Esophagus muscularis mucosa (tissue), 4 donors: ENCODE measurements around the gene AMIGO3. TPM values are rescaled to one million over a fixed set of nuclear protein-coding genes. Genes with fewer than 3 reads are reported as not detected.

Source experiments
- DNase-seq: peaks from one replicate; pipeline ENCODE4 v3.0.0-alpha.2; 2017; ENCODE audit errors: extremely low spot score
- H3K27ac ChIP-seq, 4 donors: fragments of 200-600 bp; sonication (generic); replicated peaks in 1 of 4; 1 replicate in 3 of 4; 2 replicates in 1 of 4; pipeline ENCODE4 v1.5.1; 2016 to 2019; ENCODE audit warnings: mild to moderate bottlenecking in 1 of 4
- H3K27me3 ChIP-seq, 4 donors: fragments of 200-600 bp; sonication (generic); one replicate each; pipeline versions ENCODE4 v1.5.1 to v1.6.0; 2016 to 2019
- H3K36me3 ChIP-seq, 4 donors: fragments of 200-600 bp; sonication (generic); one replicate each; pipeline ENCODE4 v1.5.1; 2016 to 2019
- H3K4me1 ChIP-seq, 4 donors: fragments of 200-600 bp; sonication (generic); one replicate each; pipeline ENCODE4 v1.5.1; 2016 to 2019
- H3K4me3 ChIP-seq, 4 donors: fragments of 200-600 bp; sonication (generic); 1 replicate in 2 of 4; 2 replicates in 2 of 4; pipeline ENCODE4 v1.5.1; 2016 to 2019; ENCODE audit warnings: mild to moderate bottlenecking in 4 of 4, moderate library complexity in 1 of 4
- H3K9me3 ChIP-seq, 4 donors: fragments of 200-600 bp; sonication (generic); 1 replicate in 3 of 4; 2 replicates in 1 of 4; pipeline ENCODE4 v1.5.1; 2016 to 2019
- CTCF ChIP-seq, 3 experiments: fragments of 200-600 bp in 2 of 3; fragments of 450-650 bp in 1 of 3; sonication (generic) in 2 of 3; IDR thresholded peaks; one replicate each; pipeline ENCODE4 v1.5.1; 2017 to 2019; ENCODE audit warnings: antibody characterized with exemption in 3 of 3, mild to moderate bottlenecking in 2 of 3, moderate library complexity in 1 of 3
- EP300 ChIP-seq: sonication (generic); formaldehyde crosslinking; IDR thresholded peaks from one replicate; pipeline ENCODE4 v1.6.1; 2017; ENCODE audit warnings: antibody characterized with exemption
- POLR2A ChIP-seq: fragments of 450-650 bp; IDR thresholded peaks from one replicate; pipeline ENCODE4 v1.6.1; 2017; ENCODE audit warnings: antibody characterized with exemption, moderate library complexity, mild to moderate bottlenecking, low read depth
- POLR2AphosphoS5 ChIP-seq, 2 donors: sonication (generic); formaldehyde crosslinking; IDR thresholded peaks; one replicate each; pipeline ENCODE4 v1.6.1; 2017; ENCODE audit warnings: antibody characterized with exemption in 2 of 2
- WGBS: methylation state at CpG from one replicate; pipeline ENCODE4 v1.1.5; 2018; 5-methylcytosine and 5-hydroxymethylcytosine counted together
- intact Hi-C: fragments of 100-400 bp; cut with DNase I; formaldehyde crosslinking; loops from one replicate; pipeline ENCODE4 v1.15.1; 2023
- total RNA-seq, 4 donors: library from RNA; depleted of rRNA; stranded (reverse); fragments of >200 nt; gene quantifications; one replicate each; pipeline versions ENCODE4 v1.1.0 to v1.2.1, GENCODE V29; 2016

Gene AMIGO3
- total RNA-seq, 4 donors from 2014 or later = 1.2 to 1.7 TPM; not detected in 2

- intact Hi-C loops = no loop called here
- no peak for DNase-seq
These were observed 4.5 kb downstream of the AMIGO3 start for GRCh38 chr3:49714728-49715550.

GRCh38 chr3:49713336-49714105, 6.0 kb downstream of the AMIGO3 start:
- Histone ChIP-seq H3K4me3 (no peak overlapping the region), H3K4me1 (peaks cover 2 to 7% (median 5%) of the 10 kb centered on the region in 4 donors), H3K9me3 (no peaks in the 10 kb centered on the region), H3K27me3 (no peaks in the 10 kb centered on the region), H3K36me3 (peaks cover 6 to 80% (median 47%) of the 10 kb centered on the region in 4 donors), H3K27ac (no peak overlapping the region)
- intact Hi-C loops = no loop called here
- no peak for DNase-seq
- WGBS = 97% methylated on average over 9 of the region's 25 CpGs
- TF ChIP-seq POLR2AphosphoS5 (IDR thresholded peaks at IDR 0.05) = no peak
- no peak for TF ChIP-seq POLR2A
- no peak for TF ChIP-seq EP300
- no peak for TF ChIP-seq CTCF (IDR thresholded peaks at IDR 0.05)

More at GRCh38 chr3:49714728-49715550, 4.5 kb downstream of the AMIGO3 start:
- WGBS = 97% methylated on average over 6 of the region's 13 CpGs
- H3K27ac ChIP-seq = no peak overlapping the region
- peaks cover 13 to 19% (median 18%) of the 10 kb centered on the region in 4 donors for H3K4me1 ChIP-seq
- TF ChIP-seq POLR2AphosphoS5 (IDR thresholded peaks at IDR 0.05) (no peak), CTCF (IDR thresholded peaks at IDR 0.05) (no peak), EP300 (no peak), POLR2A (no peak)
- peaks cover 6 to 70% (median 47%) of the 10 kb centered on the region in 4 donors for H3K36me3 ChIP-seq
- no peaks in the 10 kb centered on the region for H3K9me3 ChIP-seq
- H3K4me3 ChIP-seq = no peak overlapping the region
- H3K27me3 ChIP-seq = no peaks in the 10 kb centered on the region

DNA sequence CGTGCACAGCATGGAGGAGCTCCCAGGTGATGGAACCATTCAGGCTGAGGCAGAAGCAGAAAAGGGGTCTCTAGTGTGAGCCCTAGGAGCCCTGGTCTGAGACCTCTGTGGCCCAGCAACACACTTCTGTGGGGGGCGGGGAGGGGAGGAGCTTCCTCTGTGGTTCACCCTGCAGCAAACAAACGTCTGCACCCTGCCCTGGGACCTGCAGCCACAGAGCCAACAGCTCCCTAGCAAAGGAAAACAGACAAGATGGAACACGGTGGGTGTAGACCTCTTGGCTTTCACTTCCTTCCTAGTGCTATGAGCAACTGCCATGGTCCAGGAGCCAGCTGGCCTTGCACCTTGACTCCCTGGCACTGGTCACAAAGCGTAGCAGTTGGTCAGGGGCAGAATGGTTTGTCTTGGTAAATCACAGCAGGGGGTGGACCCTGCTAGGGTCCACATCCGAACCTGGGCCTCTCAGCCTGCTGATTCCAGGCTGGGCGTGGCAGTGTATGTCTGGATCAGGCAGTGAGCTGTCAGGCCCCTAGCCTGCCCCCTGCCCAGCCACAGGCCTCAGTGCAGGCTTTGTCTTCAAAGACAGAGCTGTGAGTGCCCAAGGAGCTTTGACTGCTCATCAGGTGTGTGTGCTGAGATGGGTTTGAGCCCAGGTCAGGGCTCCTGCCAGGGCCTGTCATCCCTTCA, 6.7 kb downstream of the AMIGO3 start:
- H3K36me3 ChIP-seq = peaks cover 6 to 80% (median 49%) of the 10 kb centered on the region in 4 donors
- H3K9me3 ChIP-seq = no peaks in the 10 kb centered on the region
- 54% methylated on average over 5 of the region's 7 CpGs for WGBS

GRCh38 chr3:49712166-49712565, 7.3 kb downstream of the AMIGO3 start:
- peaks cover 6 to 84% (median 48%) of the 10 kb centered on the region in 4 donors for H3K36me3 ChIP-seq
- intact Hi-C loops = no loop called here
- no peak for DNase-seq
- no peaks in the 10 kb centered on the region for H3K27me3 ChIP-seq
- H3K9me3 ChIP-seq = no peaks in the 10 kb centered on the region
- H3K4me1 ChIP-seq = no peaks in the 10 kb centered on the region
- 98% methylated on average over 11 of the region's 11 CpGs for WGBS
- H3K27ac ChIP-seq = no peak overlapping the region
- TF ChIP-seq EP300 (no peak), POLR2A (no peak), CTCF (IDR thresholded peaks at IDR 0.05) (no peak), POLR2AphosphoS5 (IDR thresholded peaks at IDR 0.05) (no peak)
- no peak overlapping the region for H3K4me3 ChIP-seq

More for the DNA sequence above, 6.7 kb downstream of the AMIGO3 start:
- TF ChIP-seq POLR2AphosphoS5 (IDR thresholded peaks at IDR 0.05) (no peak), EP300 (no peak), POLR2A (no peak), CTCF (IDR thresholded peaks at IDR 0.05) (no peak)
- Histone ChIP-seq H3K4me3 (no peak overlapping the region), H3K27ac (no peak overlapping the region), H3K4me1 (no peaks in the 10 kb centered on the region), H3K27me3 (no peaks in the 10 kb centered on the region)
- intact Hi-C loops = no loop called here
- no peak for DNase-seq
